GM13976 (cell line): ENCODE results near the gene EPN1.

Source experiments
- DNase-seq: peaks from one replicate; pipeline ENCODE4 v3.0.0; 2012; ENCODE audit warnings: low spot score
- CTCF ChIP-seq: IDR thresholded peaks from 2 replicates; pipeline ENCODE4 v1.5.1; 2012; ENCODE audit warnings: borderline replicate concordance, mild to moderate bottlenecking; ENCODE audit not compliant: insufficient read depth; ENCODE audit errors: extremely low read depth, missing control alignments, control extremely low read depth
- in situ Hi-C: fragments of 300-500 bp; cut with MboI; formaldehyde crosslinking; loops from one replicate; pipeline ENCODE4 v1.12.0; 2022; ENCODE audit warnings: low sequenced_read_pairs, mixed read lengths, inconsistent platforms; ENCODE audit not compliant: unreplicated experiment

Gene EPN1

GRCh38 chr19:55637534-55637933, 37.5 kb upstream of the EPN1 start:
- DNase-seq: no peak
- no peak for TF ChIP-seq CTCF
- in situ Hi-C loops: no loop called here

DNA sequence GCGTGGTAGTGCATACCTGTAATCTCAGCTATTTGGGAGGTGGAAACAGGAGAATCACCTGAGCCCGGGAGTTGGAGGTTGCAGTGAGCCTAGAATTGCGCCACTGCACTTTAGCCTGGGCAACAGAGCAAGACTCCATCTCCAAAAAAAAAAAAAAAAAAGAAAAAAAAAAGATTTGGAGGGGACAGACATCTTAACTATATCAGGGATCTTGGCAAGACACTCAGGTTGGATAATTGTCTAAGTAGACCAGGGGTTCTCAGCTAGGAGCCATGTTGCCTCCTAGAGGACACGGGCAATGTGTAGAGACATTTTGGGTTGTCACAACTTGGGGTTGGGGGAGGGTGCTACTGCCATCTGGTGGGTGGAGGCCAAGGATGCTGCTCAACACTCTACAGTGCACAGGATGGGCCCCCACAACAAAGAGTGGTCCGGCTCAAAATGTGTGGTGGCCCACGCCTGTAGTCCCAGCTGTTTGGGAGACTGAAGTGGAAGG, 36.1 kb upstream of the EPN1 start:
- DNase-seq: no peak
- peak; percentile 30 for TF ChIP-seq CTCF
- in situ Hi-C loops: no loop called here

DNA sequence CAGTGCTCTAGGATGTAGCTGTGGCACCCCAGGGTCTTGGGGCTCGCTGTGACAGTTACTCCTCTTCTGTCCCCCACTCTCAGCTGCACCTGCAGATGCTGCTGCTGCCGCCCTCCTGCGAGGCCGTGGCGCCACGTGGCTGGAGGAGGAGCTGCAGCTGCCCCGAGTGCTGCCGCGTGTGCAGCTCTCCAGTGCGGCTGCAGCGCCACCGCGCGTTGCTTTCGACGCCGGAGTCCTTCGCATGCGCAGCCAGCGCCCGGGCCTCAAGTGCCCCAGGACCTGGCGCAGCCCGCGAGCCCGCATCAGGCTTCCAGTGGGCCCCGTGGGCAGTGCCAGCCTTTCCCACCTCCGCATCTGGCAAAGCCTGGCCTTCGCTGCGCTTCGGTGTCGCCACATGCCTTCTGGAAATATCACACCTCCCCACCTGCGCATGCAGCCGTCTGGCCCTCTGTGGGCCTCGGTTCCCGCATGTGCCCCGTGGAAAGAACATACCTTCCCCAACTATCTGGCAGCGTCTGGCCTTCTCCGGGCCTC, 34.9 kb upstream of the EPN1 start:
- DNase-seq: peak; percentile 59
- in situ Hi-C loops: no loop called here
- TF ChIP-seq CTCF: peak; percentile 12

- TF ChIP-seq CTCF: no peak
- in situ Hi-C loops: no loop called here
- DNase-seq: peak; percentile 82
Measured at GRCh38 chr19:55640577-55641425, 34.2 kb upstream of the EPN1 start, which contains the start of gene ZNF580. TSS of gene ZNF580 (plus strand) at chr19:55641002. CDS start at chr19:55642509, 1,507 bp downstream.

DNA sequence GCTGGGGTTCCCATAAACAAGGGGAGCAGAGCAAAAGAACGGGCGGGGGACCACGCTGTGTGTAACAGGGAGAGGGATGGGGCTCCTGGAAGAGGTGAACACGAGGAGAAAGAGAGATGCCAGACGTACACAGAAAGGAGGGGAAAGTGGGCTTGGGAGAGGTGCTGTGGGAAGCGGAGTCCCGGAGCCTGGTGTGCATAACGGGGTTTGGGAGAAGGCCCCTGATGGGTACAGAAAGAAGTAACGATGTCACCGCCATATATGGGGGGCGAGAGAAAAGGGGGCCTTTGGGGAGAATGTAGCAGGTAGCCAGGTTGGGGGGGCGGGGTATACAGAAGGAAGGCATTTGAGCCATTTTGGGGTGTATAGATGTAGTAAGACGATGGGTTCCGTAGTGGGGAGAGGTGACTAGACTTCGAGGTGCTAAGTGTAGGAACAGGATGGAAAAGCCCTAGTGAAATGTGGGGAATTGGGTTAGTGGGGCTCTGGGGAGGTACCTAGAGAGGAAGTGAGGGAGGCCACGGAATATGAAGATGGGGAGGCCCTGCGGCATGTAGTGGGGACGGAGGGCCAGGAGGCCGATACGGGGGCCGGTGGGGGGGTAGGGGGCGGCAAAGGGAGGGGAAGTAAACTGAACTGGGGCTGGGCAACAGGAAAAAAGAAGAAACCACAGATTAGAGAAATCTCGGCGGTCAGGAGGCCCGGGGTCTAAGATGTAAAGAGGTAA, 33.4 kb upstream of the EPN1 start:
- TF ChIP-seq CTCF: no peak
- in situ Hi-C loops: no loop called here
- DNase-seq: no peak

DNA sequence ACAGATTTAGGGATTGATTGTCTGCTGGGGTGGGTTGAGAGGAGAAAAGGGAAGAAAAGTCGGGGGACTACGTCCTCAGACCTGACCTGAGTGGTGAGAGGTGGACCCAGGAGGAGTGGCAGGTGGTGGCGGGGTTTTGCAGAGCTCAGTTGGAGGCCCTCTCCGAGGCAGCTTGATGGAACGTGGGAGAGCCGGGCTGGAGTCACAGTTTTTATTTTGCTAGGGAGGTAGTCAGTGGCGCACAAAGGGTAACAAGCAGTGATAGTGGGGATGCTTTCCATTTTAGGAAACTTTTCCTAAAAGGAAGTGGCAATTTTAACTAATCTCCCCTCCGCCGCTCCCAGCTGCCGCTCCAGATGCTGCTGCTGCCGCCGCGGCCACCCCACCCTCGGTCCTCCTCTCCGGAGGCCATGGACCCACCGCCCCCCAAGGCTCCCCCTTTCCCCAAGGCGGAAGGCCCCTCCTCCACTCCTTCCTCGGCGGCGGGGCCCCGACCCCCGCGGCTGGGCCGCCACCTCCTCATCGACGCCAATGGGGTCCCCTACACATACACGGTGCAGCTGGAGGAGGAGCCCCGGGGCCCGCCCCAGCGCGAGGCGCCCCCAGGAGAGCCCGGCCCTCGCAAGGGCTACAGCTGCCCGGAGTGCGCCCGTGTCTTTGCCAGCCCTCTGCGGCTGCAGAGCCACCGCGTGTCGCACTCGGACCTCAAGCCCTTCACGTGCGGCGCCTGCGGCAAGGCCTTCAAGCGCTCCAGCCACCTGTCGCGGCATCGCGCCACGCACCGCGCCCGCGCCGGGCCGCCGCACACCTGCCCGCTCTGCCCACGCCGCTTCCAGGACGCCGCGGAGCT, 32.6 kb upstream of the EPN1 start:
- no peak for DNase-seq
- in situ Hi-C loops: no loop called here
- no peak for TF ChIP-seq CTCF
